Mammary epithelial cell (primary cell): ENCODE measurements around the gene UBXN7.

Experiments
- CTCF ChIP-seq, 2 donors: IDR thresholded peaks in 1 of 2; conservative IDR thresholded peaks in 1 of 2; 2 replicates each; pipeline ENCODE4 v1.5.1; 2011 to 2012; ENCODE audit warnings: inconsistent platforms in 2 of 2, low read length in 2 of 2, mild to moderate bottlenecking in 2 of 2, control low read depth in 1 of 2, low read depth in 1 of 2; ENCODE audit not compliant: insufficient read depth in 1 of 2; ENCODE audit errors: extremely low read depth in 1 of 2
- EZH2 ChIP-seq: IDR thresholded peaks from 2 replicates; pipeline ENCODE4 v1.6.1; 2012; ENCODE audit warnings: low read length, inconsistent platforms, borderline replicate concordance

GRCh38 chr3:196339044-196339443 is 93.2 kb downstream of the UBXN7 start:
- TF ChIP-seq CTCF (conservative IDR thresholded peaks at IDR 0.05 in 1 of 2, IDR thresholded peaks at IDR 0.05 in 1 of 2; ENCODE audit: extremely low read depth in 1 of 2, insufficient read depth in 1 of 2, low read depth in 1 of 2, low read length in 2 of 2) (no peak), EZH2 (no peak)
